ENCODE measurements around the gene ATP2B1.
A peak's percentile ranks its signal among the peaks of the same experiment; 100 is the strongest.
"Not testable (repeated sequence)": the region's sequence is repeated elsewhere in the genome, so short reads cannot be mapped to it uniquely, and the experiment has no call there.

ATP2B1 gene

DNA sequence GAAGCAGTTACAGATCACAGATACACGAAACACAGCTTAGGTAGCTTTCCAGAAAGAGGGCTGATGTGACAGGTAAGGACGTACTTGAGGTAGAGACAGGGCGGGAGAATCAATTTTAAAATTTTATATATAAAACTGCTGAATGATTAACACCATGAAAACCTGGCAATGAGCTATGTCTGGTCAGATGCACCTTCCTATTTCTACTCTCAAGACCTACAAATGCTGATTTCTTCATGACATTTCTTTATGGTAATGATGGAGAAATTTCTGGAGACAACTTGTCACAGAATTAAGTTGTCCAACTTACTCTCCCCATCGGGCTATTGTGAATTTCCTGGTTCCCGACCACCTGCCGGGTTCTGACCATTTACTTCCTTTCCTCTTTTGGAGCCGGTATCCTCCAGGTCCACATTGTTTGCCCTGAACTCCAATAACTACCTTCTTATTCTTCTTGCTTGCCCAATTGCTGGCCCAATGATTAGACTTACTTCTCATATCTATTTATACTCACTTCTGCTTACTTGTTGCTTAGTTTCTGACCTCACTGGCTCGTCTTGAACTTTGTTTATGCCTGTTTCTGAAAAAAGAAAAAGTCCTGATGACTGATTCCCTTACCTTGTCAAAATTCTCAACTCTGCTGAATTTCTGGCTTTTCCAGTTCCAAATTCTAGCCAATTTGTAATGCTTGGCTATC is 12.8 kb upstream of the ATP2B1 start:
- H3K4me3 ChIP-seq = no peak overlapping the region
- no peak overlapping the region for H3K27ac ChIP-seq

GRCh38 chr12:89717759-89718523 is 9.3 kb upstream of the ATP2B1 start:
- H3K27ac ChIP-seq = no peak overlapping the region
- no peak overlapping the region for H3K4me3 ChIP-seq

GRCh38 chr12:89712706-89713105 is 4.1 kb upstream of the ATP2B1 start:
- no peak overlapping the region for H3K4me3 ChIP-seq
- H3K27ac ChIP-seq = no peak overlapping the region

DNA sequence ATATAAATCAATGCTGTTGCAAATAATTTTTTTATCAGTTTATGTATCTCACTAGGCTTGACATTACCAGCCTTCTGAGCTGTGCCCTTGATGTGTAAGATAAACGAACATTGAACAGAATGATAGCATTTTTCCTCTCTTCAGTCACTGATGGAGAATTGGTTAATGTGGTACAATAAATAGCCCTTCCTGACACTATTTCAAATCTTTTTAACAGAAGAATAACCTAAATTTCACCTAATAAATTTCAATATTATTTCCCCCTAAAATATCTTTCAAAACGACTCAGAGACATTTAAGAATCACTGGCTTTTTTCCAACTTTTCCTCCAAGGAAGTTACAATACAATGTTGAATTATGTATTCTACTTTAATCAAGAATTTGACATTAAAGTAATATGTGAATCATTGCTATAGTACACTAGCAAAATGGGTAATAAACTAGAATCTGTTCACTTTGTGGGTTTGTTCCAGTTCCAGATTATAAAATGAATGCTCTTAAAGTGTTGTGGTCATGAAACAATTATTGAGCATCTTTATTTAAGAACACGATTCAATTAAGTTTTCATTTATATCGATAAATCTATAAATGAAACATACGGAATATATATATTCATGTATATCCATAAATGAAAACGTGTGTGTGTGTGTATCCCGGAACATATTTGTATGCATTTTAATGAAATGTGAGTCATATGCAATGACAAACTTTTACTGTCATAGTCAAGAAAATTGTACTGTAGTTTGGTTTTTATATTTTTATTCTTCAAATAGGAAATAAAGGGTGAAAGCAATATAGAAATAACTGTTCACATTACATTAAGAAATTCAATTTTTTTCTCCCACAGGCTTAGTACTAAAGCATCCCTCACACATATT is 2.5 kb upstream of the ATP2B1 start:
- H3K27ac ChIP-seq = peak overlapping the region in 7 of 21 experiments; percentile 89 to 98 (median 96)
- peak overlapping the region in 4 of 7 experiments; percentile 55 to 96 (median 79) for H3K4me3 ChIP-seq

- Histone ChIP-seq H3K27ac (peak overlapping the region; percentile 70 to 99 (median 96)), H3K4me3 (peak overlapping the region; percentile 55 to 96 (median 80))
Observed at GRCh38 chr12:89709995-89710872, 1.6 kb upstream of the ATP2B1 start.

DNA sequence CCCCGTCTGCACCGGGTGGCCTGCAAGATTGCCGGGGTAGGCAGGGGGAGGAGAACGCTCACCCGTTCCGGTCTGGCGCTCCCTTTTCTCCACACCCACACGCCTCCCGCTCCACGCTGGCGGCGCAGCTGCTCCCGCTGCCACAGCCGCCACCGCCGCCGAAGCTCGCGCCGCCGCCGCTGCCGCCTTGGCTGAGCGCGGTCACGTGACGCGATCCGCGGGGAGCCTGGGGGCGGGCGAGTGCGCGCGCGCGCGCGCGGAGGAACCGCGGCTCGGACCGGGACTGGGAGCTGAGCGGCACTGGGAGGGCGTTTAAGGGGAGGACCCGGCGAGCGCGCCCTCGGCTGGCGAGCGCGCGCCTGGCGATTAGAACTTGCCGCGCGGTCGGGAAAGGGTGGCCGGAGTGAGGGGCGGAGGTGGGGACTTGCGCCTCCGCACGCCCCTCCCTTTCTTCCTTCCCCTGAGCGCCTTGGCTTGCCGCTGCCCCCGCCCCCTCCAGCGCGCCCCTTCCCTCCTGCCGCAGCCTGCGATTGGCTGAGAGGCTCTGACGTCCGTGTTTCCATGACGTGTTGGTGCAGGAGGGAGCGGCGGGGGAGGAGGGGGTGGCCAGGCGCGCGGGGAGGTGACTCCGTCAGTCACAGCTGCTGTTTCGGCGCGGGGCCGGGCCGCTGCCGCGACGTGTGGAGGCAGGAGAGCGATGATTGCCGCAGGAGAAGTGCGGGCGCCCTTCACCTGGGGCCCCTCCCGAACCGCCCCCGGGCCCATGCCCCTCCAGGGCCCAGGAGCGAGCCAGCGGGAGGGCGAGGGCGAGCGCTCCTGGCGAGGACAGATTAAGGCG is 738 bp upstream of the ATP2B1 start:
- Histone ChIP-seq H3K4me3 (peak overlapping the region; percentile 55 to 96 (median 80)), H3K27ac (peak overlapping the region; percentile 86 to 99 (median 96))

DNA sequence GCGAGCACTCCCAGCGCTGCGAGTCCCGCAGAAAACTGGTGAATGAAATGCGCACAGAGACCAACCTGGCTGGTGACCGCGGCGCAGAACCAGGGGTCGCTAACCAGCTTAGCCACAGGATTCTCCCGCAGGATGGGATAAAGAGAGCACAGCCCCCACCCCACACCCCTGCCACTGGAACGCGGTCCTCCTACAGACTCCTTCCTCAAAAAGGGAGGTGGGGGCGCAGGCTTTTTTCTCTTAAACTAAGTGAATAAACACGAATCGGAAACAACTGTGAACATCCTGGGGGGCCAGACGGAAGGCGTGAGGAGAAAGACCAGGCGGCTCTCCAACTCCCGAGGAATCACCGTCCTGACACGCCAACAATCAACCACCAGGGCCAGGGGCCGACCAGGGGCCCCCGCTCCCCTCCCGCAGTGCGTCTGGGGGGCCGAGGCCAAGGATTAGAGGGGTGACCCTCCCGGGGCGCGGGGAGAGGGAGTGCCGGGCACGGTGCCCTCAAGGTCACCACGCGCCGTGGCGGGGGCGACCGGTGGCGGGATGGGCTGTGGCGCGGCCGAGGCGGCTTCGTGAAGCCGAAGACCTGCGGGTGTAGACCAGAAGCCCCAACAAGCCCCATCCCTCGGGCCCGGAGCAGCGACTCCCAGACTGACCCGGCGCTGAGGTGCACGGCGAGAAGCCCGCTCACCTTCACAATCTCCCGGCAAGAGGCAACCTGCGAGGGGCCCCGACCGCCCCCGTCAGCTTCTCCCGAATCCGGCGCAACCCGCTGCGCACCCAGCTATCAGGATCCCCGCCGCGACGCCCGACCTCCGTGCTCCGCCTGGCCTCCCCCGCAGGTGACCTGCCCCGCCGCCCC is 704 bp downstream of the ATP2B1 start:
- Histone ChIP-seq H3K4me3 (peak overlapping the region; percentile 55 to 96 (median 80)), H3K27ac (peak overlapping the region; percentile 78 to 99 (median 96))

DNA sequence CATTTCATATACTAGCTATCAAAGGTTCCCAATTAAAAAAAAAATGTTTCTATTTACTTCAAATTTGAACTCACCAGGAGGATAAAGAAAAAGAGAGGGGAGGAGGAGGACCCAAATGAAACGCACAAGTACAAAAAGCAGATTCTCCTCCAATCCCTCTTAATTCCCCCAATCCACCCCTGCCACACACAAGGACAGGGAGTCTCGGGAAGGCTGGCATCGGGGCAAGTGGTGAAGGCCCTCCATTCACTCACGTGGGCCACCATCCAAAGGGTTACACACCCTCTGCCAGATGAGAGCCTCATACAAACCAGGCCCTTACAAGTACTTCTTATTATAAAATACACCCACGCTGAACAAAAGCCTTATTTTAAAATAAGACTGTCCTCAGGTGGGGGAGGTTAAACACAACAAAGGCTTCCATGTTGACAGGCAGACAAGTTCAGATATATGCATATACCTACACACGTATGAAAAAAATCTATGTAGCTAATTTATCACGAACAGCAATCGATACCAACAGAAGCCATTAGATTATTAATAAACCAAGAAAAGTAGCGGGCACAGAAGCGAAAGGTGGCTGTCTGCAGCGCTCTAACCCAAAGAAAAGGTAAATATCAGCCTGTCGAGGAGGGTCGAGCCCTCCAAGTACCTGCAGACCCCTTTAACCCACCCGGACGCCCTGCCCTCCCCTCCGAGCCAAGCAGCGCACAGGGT is 1.5 kb downstream of the ATP2B1 start:
- H3K27ac ChIP-seq = peak overlapping the region in 20 of 21 experiments; percentile 78 to 99 (median 96)

GRCh38 chr12:89706551-89706950 is 2.1 kb downstream of the ATP2B1 start:
- H3K27ac ChIP-seq = peak overlapping the region in 3 of 21 experiments; percentile 93 to 97 (median 96)
- peak overlapping the region in 3 of 7 experiments; percentile 80 to 96 (median 93) for H3K4me3 ChIP-seq

More for the DNA sequence above, 1.5 kb downstream of the ATP2B1 start:
- peak overlapping the region; percentile 55 to 96 (median 80) for H3K4me3 ChIP-seq

- no peak overlapping the region for H3K4me3 ChIP-seq
Observed at GRCh38 chr12:89704457-89704856, 4.2 kb downstream of the ATP2B1 start.

DNA sequence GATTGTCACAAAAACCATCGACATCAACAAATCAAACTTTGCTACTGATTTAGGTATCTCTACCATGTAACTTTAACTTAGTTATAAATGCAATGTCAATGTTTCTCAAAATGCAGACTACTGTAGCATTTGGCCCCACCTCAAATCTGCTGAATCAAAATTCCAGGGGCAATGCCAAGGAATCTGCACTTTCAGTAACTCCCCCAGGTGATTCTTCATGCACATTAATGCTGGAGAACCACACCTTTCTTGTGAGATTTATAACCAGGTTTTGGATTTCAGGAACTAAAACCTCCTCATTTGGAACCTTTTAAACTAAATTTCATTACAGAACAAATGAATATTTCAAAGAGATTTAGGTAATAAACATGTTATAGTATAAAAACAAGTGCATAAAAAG is 4.9 kb downstream of the ATP2B1 start:
- no peak overlapping the region for H3K27ac ChIP-seq
- no peak overlapping the region for H3K4me3 ChIP-seq

More at GRCh38 chr12:89704457-89704856, 4.2 kb downstream of the ATP2B1 start:
- no peak overlapping the region for H3K27ac ChIP-seq

GRCh38 chr12:89702503-89702902 is 6.1 kb downstream of the ATP2B1 start:
- Histone ChIP-seq H3K4me3 (no peak overlapping the region), H3K27ac (no peak overlapping the region)

DNA sequence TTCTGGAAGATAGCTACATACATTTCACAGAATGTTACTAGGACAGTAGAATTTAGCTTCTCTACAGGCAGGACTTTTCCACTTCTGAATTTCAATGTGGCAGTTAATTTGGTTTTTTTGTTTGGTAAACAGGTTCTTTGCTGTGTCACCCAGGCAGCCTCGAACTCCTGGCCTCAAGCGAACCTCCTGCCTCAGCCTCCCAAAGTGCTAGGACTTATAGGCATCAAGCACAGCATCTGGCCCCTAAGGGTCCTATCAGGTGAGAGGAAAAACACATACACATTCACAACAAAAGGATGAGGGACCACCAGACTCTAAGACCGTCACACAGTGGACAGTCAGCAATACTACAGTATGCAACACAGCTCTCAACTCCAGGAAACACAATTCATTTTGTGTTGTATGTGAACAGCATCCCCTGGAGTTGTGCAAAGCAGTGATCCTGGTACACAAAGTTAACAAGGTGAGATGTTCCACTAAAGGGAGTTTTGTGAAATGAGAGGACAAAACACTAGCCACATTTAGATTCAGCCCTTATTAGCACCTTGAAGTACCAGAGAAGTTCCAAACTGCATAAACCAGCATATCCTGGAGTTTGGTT is 6.9 kb downstream of the ATP2B1 start:
- H3K27ac ChIP-seq = no peak overlapping the region
- no peak overlapping the region for H3K4me3 ChIP-seq

- Histone ChIP-seq H3K27ac (no peak overlapping the region), H3K4me3 (no peak overlapping the region)
Observed at GRCh38 chr12:89700191-89700810, 8.3 kb downstream of the ATP2B1 start.

DNA sequence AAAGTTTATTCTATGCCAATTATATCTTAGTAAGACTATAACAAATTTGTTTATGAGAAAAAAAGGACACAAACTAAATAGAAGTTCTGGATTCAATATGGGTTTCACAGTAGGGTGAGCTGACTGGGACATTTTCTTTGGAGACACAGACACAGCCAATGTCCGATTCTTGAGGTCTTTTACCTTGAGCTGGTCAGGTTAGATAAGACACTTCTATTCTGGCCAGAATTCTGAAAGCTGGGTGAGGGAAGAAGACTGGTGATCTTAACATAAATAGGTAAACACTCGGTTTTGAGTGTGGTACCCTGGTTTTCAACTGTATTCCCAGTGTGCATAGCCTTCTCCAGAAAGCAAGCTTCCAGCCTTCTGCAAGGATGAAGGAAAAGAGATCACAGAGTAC is 10.0 kb downstream of the ATP2B1 start:
- no peak overlapping the region for H3K4me3 ChIP-seq
- no peak overlapping the region for H3K27ac ChIP-seq

GRCh38 chr12:89697728-89698127 is 10.9 kb downstream of the ATP2B1 start:
- not testable (repeated sequence) for H3K4me3 ChIP-seq

More at GRCh38 chr12:89697728-89698127, 10.9 kb downstream of the ATP2B1 start:
- not testable (repeated sequence) for H3K27ac ChIP-seq

Data from skin epidermis (tissue), 12 donors.